ENCODE results near the gene H6PD.

DNA sequence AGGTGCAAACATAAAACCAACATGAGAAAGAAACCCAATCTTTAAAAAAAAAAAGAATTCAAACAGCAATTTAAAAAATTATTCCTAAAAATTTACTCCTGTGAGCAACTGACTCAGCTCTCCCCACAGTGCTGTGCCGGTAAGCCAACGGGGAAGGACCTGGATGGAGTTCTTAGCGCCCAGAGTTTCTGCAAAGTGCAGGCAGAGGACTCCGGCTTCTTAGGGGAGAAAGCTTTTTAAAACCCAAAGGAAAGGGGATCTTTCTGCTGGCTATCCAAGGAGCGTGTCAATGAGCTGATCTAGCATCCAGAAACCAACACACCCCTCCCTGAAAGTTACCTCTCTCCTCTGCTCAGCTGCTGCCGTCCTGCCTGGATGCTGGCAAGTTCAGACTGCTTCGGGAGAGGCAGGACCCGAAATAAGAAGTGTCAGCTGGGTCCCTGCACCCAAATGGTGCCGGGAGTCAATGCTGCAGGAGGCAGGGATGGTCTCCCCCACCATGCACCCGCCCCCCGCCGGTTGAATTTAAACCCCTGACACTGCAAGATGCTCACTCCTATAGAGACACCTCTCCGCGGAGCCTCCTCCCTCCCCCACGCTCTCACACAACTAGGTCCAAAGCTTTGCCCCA lies 32.2 kb upstream of the H6PD start:
- TF ChIP-seq HNRNPH1 (optimal IDR thresholded peaks at IDR 0.05; ENCODE audit: low read depth, low read length) (no peak), GATAD2A (IDR thresholded peaks at IDR 0.05) (no peak), TARDBP (IDR thresholded peaks at IDR 0.05) (no peak), TEAD4 (IDR thresholded peaks at IDR 0.05; ENCODE audit: low read length) (no peak), TEAD4 (CRISPR knock-in tag; IDR thresholded peaks at IDR 0.05; ENCODE audit: borderline replicate concordance) (no peak)
- TF ChIP-seq, protein P1, sequence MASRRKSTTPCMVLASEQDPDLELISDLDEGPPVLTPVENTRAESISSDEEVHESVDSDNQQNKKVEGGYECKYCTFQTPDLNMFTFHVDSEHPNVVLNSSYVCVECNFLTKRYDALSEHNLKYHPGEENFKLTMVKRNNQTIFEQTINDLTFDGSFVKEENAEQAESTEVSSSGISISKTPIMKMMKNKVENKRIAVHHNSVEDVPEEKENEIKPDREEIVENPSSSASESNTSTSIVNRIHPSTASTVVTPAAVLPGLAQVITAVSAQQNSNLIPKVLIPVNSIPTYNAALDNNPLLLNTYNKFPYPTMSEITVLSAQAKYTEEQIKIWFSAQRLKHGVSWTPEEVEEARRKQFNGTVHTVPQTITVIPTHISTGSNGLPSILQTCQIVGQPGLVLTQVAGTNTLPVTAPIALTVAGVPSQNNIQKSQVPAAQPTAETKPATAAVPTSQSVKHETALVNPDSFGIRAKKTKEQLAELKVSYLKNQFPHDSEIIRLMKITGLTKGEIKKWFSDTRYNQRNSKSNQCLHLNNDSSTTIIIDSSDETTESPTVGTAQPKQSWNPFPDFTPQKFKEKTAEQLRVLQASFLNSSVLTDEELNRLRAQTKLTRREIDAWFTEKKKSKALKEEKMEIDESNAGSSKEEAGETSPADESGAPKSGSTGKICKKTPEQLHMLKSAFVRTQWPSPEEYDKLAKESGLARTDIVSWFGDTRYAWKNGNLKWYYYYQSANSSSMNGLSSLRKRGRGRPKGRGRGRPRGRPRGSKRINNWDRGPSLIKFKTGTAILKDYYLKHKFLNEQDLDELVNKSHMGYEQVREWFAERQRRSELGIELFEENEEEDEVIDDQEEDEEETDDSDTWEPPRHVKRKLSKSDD (conservative IDR thresholded peaks at IDR 0.05; ENCODE audit: low read length), result no peak
- TF ChIP-seq, protein P2, sequence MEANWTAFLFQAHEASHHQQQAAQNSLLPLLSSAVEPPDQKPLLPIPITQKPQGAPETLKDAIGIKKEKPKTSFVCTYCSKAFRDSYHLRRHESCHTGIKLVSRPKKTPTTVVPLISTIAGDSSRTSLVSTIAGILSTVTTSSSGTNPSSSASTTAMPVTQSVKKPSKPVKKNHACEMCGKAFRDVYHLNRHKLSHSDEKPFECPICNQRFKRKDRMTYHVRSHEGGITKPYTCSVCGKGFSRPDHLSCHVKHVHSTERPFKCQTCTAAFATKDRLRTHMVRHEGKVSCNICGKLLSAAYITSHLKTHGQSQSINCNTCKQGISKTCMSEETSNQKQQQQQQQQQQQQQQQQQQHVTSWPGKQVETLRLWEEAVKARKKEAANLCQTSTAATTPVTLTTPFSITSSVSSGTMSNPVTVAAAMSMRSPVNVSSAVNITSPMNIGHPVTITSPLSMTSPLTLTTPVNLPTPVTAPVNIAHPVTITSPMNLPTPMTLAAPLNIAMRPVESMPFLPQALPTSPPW (CRISPR knock-in tag; IDR thresholded peaks at IDR 0.05), result no peak
